B cell (primary cell): ENCODE data around the gene PPP2R2D. TPM values are rescaled to one million over a fixed set of nuclear protein-coding genes. Genes with fewer than 3 reads are reported as not detected.

Experiments
- ATAC-seq: fragments of 200-7000 bp; cut with Tn5 transposase; one replicate; pipeline ENCODE4 v1.10.0; 2021; ENCODE audit warnings: low read depth, mild to moderate bottlenecking, moderate number of reproducible peaks, moderate library complexity
- CTCF ChIA-PET: fragments of 350-600 bp; sonication (Branson Sonifier 250); formaldehyde crosslinking; loops from one replicate; lab custom pipeline; 2021; ENCODE audit warnings: antibody characterized with exemption, inconsistent platforms; lab: Charles Lee
- POLR2A ChIA-PET: fragments of 350-600 bp; sonication (Branson Sonifier 250); formaldehyde crosslinking; loops from one replicate; lab custom pipeline; 2021; ENCODE audit warnings: antibody characterized with exemption; lab: Charles Lee
- DNase-seq: peaks from one replicate; pipeline ENCODE4 v3.0.0; 2013
- H2AFZ ChIP-seq: 2 replicates; pipeline ENCODE4 v1.6.1; 2012; ENCODE audit warnings: mild to moderate bottlenecking, low read depth, low read length; ENCODE audit not compliant: insufficient read depth, poor library complexity, severe bottlenecking
- H3K27ac ChIP-seq, 2 donors: 1 replicate in 1 of 2; 2 replicates in 1 of 2; pipeline ENCODE4 v1.5.1; 2012 to 2013; ENCODE audit warnings: low read length in 2 of 2, mild to moderate bottlenecking in 2 of 2, moderate library complexity in 1 of 2
- H3K27me3 ChIP-seq, 4 experiments: fragments of 200-600 bp in 1 of 4; sonication (generic) in 1 of 4; replicated peaks in 1 of 4; 1 replicate in 2 of 4; 2 replicates in 2 of 4; pipeline versions ENCODE4 v1.6.1 to v1.7.0; 2013 to 2016; ENCODE audit warnings: low read length in 3 of 4, mild to moderate bottlenecking in 2 of 4, mixed read lengths in 1 of 4, moderate library complexity in 1 of 4; ENCODE audit not compliant: insufficient read depth in 4 of 4, control insufficient read depth in 3 of 4; ENCODE audit errors: control extremely low read depth in 1 of 4
- H3K36me3 ChIP-seq, 2 experiments: replicated peaks in 1 of 2; 1 replicate in 1 of 2; 2 replicates in 1 of 2; pipeline versions ENCODE4 v1.6.1 to v1.7.1; 2013; ENCODE audit warnings: low read length in 1 of 2; ENCODE audit not compliant: insufficient read depth in 2 of 2, control insufficient read depth in 1 of 2; ENCODE audit errors: control extremely low read depth in 1 of 2, extremely low read depth in 1 of 2
- H3K4me1 ChIP-seq, 2 donors: fragments of 200-600 bp in 1 of 2; sonication (generic) in 1 of 2; 1 replicate in 1 of 2; 2 replicates in 1 of 2; pipeline versions ENCODE4 v1.5.1 to v1.6.1; 2013 to 2017; ENCODE audit warnings: low read length in 2 of 2; ENCODE audit not compliant: control insufficient read depth in 2 of 2, insufficient read depth in 2 of 2
- H3K4me2 ChIP-seq: replicated peaks from 2 replicates; pipeline ENCODE3; 2012; ENCODE audit warnings: mild to moderate bottlenecking, low read depth, low read length; ENCODE audit not compliant: poor library complexity, severe bottlenecking
- H3K4me3 ChIP-seq, 5 experiments: fragments of 200-600 bp in 1 of 5; sonication (generic) in 1 of 5; 1 replicate in 3 of 5; 2 replicates in 2 of 5; pipeline versions ENCODE4 v1.5.1 to v1.7.0; 2011 to 2016; ENCODE audit warnings: low read length in 4 of 5, mild to moderate bottlenecking in 4 of 5, low read depth in 2 of 5, control low read depth in 1 of 5, moderate library complexity in 1 of 5; ENCODE audit not compliant: insufficient read depth in 1 of 5; ENCODE audit errors: control extremely low read depth in 1 of 5, extremely low read depth in 1 of 5
- H3K79me2 ChIP-seq: fragments of 200-600 bp; sonication (generic); one replicate; pipeline ENCODE4 v1.6.0; 2016; ENCODE audit warnings: low read length; ENCODE audit not compliant: control insufficient read depth, insufficient read depth
- H3K9ac ChIP-seq: fragments of 200-600 bp; sonication (generic); 2 replicates; pipeline ENCODE4 v1.6.1; 2017; ENCODE audit warnings: mild to moderate bottlenecking, low read length, moderate library complexity
- H3K9me3 ChIP-seq, 3 donors: one replicate each; pipeline versions ENCODE4 v1.6.1 to v1.7.1; 2013; ENCODE audit warnings: low read length in 2 of 3; ENCODE audit not compliant: control insufficient read depth in 2 of 3, insufficient read depth in 1 of 3; ENCODE audit errors: control extremely low read depth in 1 of 3
- H4K20me1 ChIP-seq: 2 replicates; pipeline ENCODE4 v1.6.0; 2012; ENCODE audit warnings: mild to moderate bottlenecking, low read length; ENCODE audit not compliant: insufficient read depth, control insufficient read depth, poor library complexity, severe bottlenecking
- H3K27ac Mint-ChIP-seq: one replicate; pipeline ENCODE4 v1.8.0; 2021; ENCODE audit warnings: mixed read lengths
- H3K27me3 Mint-ChIP-seq: one replicate; pipeline ENCODE4 v1.8.0; 2021; ENCODE audit warnings: mixed read lengths
- H3K4me1 Mint-ChIP-seq: one replicate; pipeline ENCODE4 v1.8.0; 2021; ENCODE audit warnings: mixed read lengths
- H3K4me3 Mint-ChIP-seq: one replicate; pipeline ENCODE4 v1.8.0; 2021; ENCODE audit warnings: mixed read lengths
- H3K9me3 Mint-ChIP-seq: one replicate; pipeline ENCODE4 v1.8.0; 2022; ENCODE audit warnings: mixed read lengths; ENCODE audit not compliant: insufficient read depth
- EZH2 ChIP-seq: IDR thresholded peaks from 2 replicates; pipeline ENCODE4 v1.6.1; 2012; ENCODE audit warnings: borderline replicate concordance, low read depth, mild to moderate bottlenecking, moderate library complexity, low read length; ENCODE audit not compliant: insufficient read depth, poor library complexity, severe bottlenecking
- WGBS: methylation state at CpG from one replicate; pipeline ENCODE4 v1.1.5; 2013; ENCODE audit warnings: missing lambda C conversion rate; ENCODE audit not compliant: insufficient coverage; 5-methylcytosine and 5-hydroxymethylcytosine counted together
- intact Hi-C: fragments of 100-400 bp; cut with micrococcal nuclease; formaldehyde crosslinking; loops from one replicate; pipeline ENCODE4 v1.10.0; 2022
- polyA plus RNA-seq: library from polyadenylated mRNA; depleted of rRNA; stranded (reverse); fragments of >200 nt; gene quantifications from 2 replicates; pipeline ENCODE4 v1.2.3, GENCODE V29; 2012
- total RNA-seq, 2 donors: library from RNA; stranded (reverse); fragments of 120-200 nt in 1 of 2; gene quantifications; 1 replicate in 1 of 2; 2 replicates in 1 of 2; pipeline versions ENCODE4 v1.2.3 to v1.2.4, GENCODE V29; 2013 to 2022
- TF ChIP-seq, protein P1 (sequence below): fragments of 200-600 bp; IDR thresholded peaks from one replicate; pipeline ENCODE4 v1.8.0; 2022; ENCODE audit warnings: antibody characterized with exemption, mild to moderate bottlenecking

The PPP2R2D gene
- total and polyA plus RNA-seq, 2 donors (not counting 1 experiment from before 2014, with no cell fraction given), result 25.8 to 45.6 TPM

- Histone ChIP-seq H3K4me3 (no peak overlapping the region), H3K4me2 (no peak overlapping the region), H3K4me1 (peaks cover 3 to 7% of the 10 kb centered on the region in 2 donors), H3K9ac (no peak overlapping the region), H3K36me3 (no peaks in the 10 kb centered on the region), H3K9me3 (peaks cover 3 to 7% (median 3%) of the 10 kb centered on the region in 3 donors), H3K27ac (no peak overlapping the region), H4K20me1 (no peaks in the 10 kb centered on the region), H2AFZ (no peak overlapping the region), H3K27me3 (peaks cover 0 to 32% (median 0%) of the 10 kb centered on the region in 4 experiments), H3K79me2 (no peaks in the 10 kb centered on the region)
- intact Hi-C loops, result loop anchor here (10.0 kb wide), 1 partner anchor 569 kb away; no protein-coding TSS in a partner anchor
- no peak overlapping the region for H3K4me3 Mint-ChIP-seq
- DNase-seq (no peak), ATAC-seq (no peak)
- peaks cover 3% of the 10 kb centered on the region for H3K4me1 Mint-ChIP-seq
- WGBS, result 88% methylated on average over 7 of the region's 10 CpGs
- H3K27me3 Mint-ChIP-seq, result peaks cover 12% of the 10 kb centered on the region
- ChIA-PET POLR2A (no interaction called here), CTCF (interaction anchor here (0.7 to 3.9 kb wide), 15 partner anchors 9 to 259 kb away, joined by 3 to 106 read pairs (median 4); partner anchors contain the start of genes BNIP3 and PPP2R2D)
- H3K27ac Mint-ChIP-seq, result no peak overlapping the region
- H3K9me3 Mint-ChIP-seq, result no peaks in the 10 kb centered on the region
- TF ChIP-seq, protein P1, sequence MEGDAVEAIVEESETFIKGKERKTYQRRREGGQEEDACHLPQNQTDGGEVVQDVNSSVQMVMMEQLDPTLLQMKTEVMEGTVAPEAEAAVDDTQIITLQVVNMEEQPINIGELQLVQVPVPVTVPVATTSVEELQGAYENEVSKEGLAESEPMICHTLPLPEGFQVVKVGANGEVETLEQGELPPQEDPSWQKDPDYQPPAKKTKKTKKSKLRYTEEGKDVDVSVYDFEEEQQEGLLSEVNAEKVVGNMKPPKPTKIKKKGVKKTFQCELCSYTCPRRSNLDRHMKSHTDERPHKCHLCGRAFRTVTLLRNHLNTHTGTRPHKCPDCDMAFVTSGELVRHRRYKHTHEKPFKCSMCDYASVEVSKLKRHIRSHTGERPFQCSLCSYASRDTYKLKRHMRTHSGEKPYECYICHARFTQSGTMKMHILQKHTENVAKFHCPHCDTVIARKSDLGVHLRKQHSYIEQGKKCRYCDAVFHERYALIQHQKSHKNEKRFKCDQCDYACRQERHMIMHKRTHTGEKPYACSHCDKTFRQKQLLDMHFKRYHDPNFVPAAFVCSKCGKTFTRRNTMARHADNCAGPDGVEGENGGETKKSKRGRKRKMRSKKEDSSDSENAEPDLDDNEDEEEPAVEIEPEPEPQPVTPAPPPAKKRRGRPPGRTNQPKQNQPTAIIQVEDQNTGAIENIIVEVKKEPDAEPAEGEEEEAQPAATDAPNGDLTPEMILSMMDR, result no peak
- no peak for TF ChIP-seq EZH2
Measured at GRCh38 chr10:131886237-131886636, 14.6 kb upstream of the PPP2R2D start.

GRCh38 chr10:131888186-131888604, 12.6 kb upstream of the PPP2R2D start:
- CTCF ChIA-PET, result interaction anchor here (0.6 to 3.9 kb wide), 2 partner anchors 134 to 152 kb away, joined by 3 to 106 read pairs; no protein-coding TSS in a partner anchor
- peaks cover 3 to 7% of the 10 kb centered on the region in 2 donors for H3K4me1 ChIP-seq
- ATAC-seq (no peak), DNase-seq (no peak)
- Mint-ChIP-seq H3K9me3 (no peaks in the 10 kb centered on the region), H3K4me3 (no peak overlapping the region), H3K4me1 (peaks cover 3% of the 10 kb centered on the region), H3K27ac (no peak overlapping the region), H3K27me3 (peaks cover 14% of the 10 kb centered on the region)
- intact Hi-C loops, result loop anchor here (10.0 kb wide), 1 partner anchor 567 kb away; no protein-coding TSS in a partner anchor
- no peaks in the 10 kb centered on the region for H4K20me1 ChIP-seq
- H3K4me3 ChIP-seq, result no peak overlapping the region
- no peak overlapping the region for H3K9ac ChIP-seq
- WGBS, result no CpG with 5 or more reads among the region's 6 CpGs
- H3K4me2 ChIP-seq, result no peak overlapping the region
- TF ChIP-seq EZH2, result no peak
- TF ChIP-seq, protein P1, result no peak
- H3K9me3 ChIP-seq, result peaks cover 0 to 6% (median 0%) of the 10 kb centered on the region in 3 donors
- H3K36me3 ChIP-seq, result no peaks in the 10 kb centered on the region
- H3K27me3 ChIP-seq, result peaks cover 0 to 34% (median 0%) of the 10 kb centered on the region in 4 experiments
- POLR2A ChIA-PET, result no interaction called here
- no peak overlapping the region for H2AFZ ChIP-seq
- H3K79me2 ChIP-seq, result no peaks in the 10 kb centered on the region
- H3K27ac ChIP-seq, result no peak overlapping the region
